Measurements from ENCODE around the gene ENO4. TPM values are rescaled to one million over a fixed set of nuclear protein-coding genes. Genes with fewer than 3 reads are reported as not detected.

The ENO4 gene
- polyA plus RNA-seq, 3 donors = not detected

GRCh38 chr10:116877391-116877790 is 28.1 kb downstream of the ENO4 start:
- H3K27ac ChIP-seq (ENCODE audit: low read depth in 1 of 2, low read length in 2 of 2) = no peak overlapping the region
- Mint-ChIP-seq H3K27ac (peak overlapping the region in 1 of 7 donors; percentile 34), H3K4me3 (no peak overlapping the region), H3K27me3 (ENCODE audit: low read depth in 3 of 3) (peaks cover 5 to 12% (median 6%) of the 10 kb centered on the region in 3 donors), H3K36me3 (peaks cover 7 to 9% of the 10 kb centered on the region in 2 donors), H3K4me1 (no peaks in the 10 kb centered on the region), H3K9me3 (no peaks in the 10 kb centered on the region)
- intact Hi-C loops (cut with micrococcal nuclease) = no loop called here
- no peaks in the 10 kb centered on the region for H4K20me1 ChIP-seq (ENCODE audit: insufficient read depth, low read length)
- H3K36me3 ChIP-seq (replicated peaks in 1 of 2; ENCODE audit: control insufficient read depth in 1 of 2, insufficient read depth in 2 of 2, low read length in 2 of 2) = peaks cover 0 to 15% of the 10 kb centered on the region in 2 donors
- H3K27me3 ChIP-seq (ENCODE audit: control insufficient read depth in 2 of 2, insufficient read depth in 2 of 2, low read length in 2 of 2) = peaks cover 10 to 12% of the 10 kb centered on the region in 2 donors
- H3K79me2 ChIP-seq (ENCODE audit: insufficient read depth, low read length) = no peaks in the 10 kb centered on the region
- WGBS (ENCODE audit: insufficient coverage) = 100% methylated on average over 1 of the region's 3 CpGs
- DNase-seq = no peak
- no peaks in the 10 kb centered on the region for H3K9me3 ChIP-seq (replicated peaks in 1 of 2; ENCODE audit: control insufficient read depth in 1 of 2, insufficient read depth in 1 of 2, low read length in 2 of 2)
- H3K4me3 ChIP-seq (replicated peaks in 1 of 3; ENCODE audit: low read depth in 2 of 3, low read length in 3 of 3) = no peak overlapping the region
- no peak overlapping the region for H3K9ac ChIP-seq (ENCODE audit: insufficient read depth, low read length, poor library complexity, severe bottlenecking)
- H3K4me1 ChIP-seq (ENCODE audit: control insufficient read depth in 1 of 2, insufficient read depth in 2 of 2, low read length in 2 of 2) = no peaks in the 10 kb centered on the region
- no peak overlapping the region for H3K4me2 ChIP-seq (replicated peaks; ENCODE audit: extremely low read depth, low read length, poor library complexity, severe bottlenecking)
- no peak for TF ChIP-seq CTCF (IDR thresholded peaks at IDR 0.05)
- no peak overlapping the region for H2AFZ ChIP-seq (ENCODE audit: insufficient read depth, low read depth, low read length, poor library complexity, severe bottlenecking)

DNA sequence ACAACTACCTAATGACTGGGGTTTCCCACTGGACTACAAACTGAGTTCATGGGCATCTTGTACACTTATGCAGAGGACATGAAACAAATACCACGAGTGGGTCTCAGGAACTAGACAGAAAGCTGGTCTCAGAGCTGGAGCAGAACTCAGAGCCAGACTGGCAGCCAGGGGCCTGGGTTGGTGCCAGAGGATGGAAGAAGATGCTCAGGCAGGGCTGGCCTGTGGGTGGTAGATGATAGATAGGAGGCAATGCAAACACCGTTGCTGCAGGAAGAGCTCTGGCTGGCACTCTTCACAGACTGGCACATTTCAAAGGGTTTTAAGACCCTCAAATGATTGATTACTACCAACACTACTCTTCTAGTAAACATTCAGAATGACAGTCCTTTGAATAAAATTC is 28.8 kb downstream of the ENO4 start:
- no peaks in the 10 kb centered on the region for H3K9me3 ChIP-seq (replicated peaks in 1 of 2; ENCODE audit: control insufficient read depth in 1 of 2, insufficient read depth in 1 of 2, low read length in 2 of 2)
- H3K27me3 Mint-ChIP-seq (ENCODE audit: low read depth in 3 of 3) = peaks cover 5 to 12% (median 6%) of the 10 kb centered on the region in 3 donors
- no peaks in the 10 kb centered on the region for H3K4me1 Mint-ChIP-seq
- H3K27me3 ChIP-seq (ENCODE audit: control insufficient read depth in 2 of 2, insufficient read depth in 2 of 2, low read length in 2 of 2) = peaks cover 7 to 10% of the 10 kb centered on the region in 2 donors
- no peak overlapping the region for H2AFZ ChIP-seq (ENCODE audit: insufficient read depth, low read depth, low read length, poor library complexity, severe bottlenecking)
- intact Hi-C loops (cut with micrococcal nuclease) = no loop called here
- TF ChIP-seq CTCF (IDR thresholded peaks at IDR 0.05) = no peak
- no peak for DNase-seq
- peaks cover 0 to 21% of the 10 kb centered on the region in 2 donors for H3K36me3 ChIP-seq (replicated peaks in 1 of 2; ENCODE audit: control insufficient read depth in 1 of 2, insufficient read depth in 2 of 2, low read length in 2 of 2)
- 100% methylated on average over 1 of the region's 2 CpGs for WGBS (ENCODE audit: insufficient coverage)
- H3K4me1 ChIP-seq (ENCODE audit: control insufficient read depth in 1 of 2, insufficient read depth in 2 of 2, low read length in 2 of 2) = no peaks in the 10 kb centered on the region
- peaks cover 10 to 14% of the 10 kb centered on the region in 2 donors for H3K36me3 Mint-ChIP-seq
- no peak overlapping the region for H3K4me3 ChIP-seq (replicated peaks in 1 of 3; ENCODE audit: low read depth in 2 of 3, low read length in 3 of 3)
- H4K20me1 ChIP-seq (ENCODE audit: insufficient read depth, low read length) = no peaks in the 10 kb centered on the region
- H3K27ac ChIP-seq (ENCODE audit: low read depth in 1 of 2, low read length in 2 of 2) = no peak overlapping the region
- H3K4me3 Mint-ChIP-seq = no peak overlapping the region
- H3K27ac Mint-ChIP-seq = no peak overlapping the region
- no peaks in the 10 kb centered on the region for H3K79me2 ChIP-seq (ENCODE audit: insufficient read depth, low read length)
- H3K9ac ChIP-seq (ENCODE audit: insufficient read depth, low read length, poor library complexity, severe bottlenecking) = no peak overlapping the region
- H3K9me3 Mint-ChIP-seq = no peaks in the 10 kb centered on the region
- H3K4me2 ChIP-seq (replicated peaks; ENCODE audit: extremely low read depth, low read length, poor library complexity, severe bottlenecking) = no peak overlapping the region
